Body of pancreas (tissue), 4 donors: Measurements from ENCODE around the gene COL6A1. TPM values are rescaled to one million over a fixed set of nuclear protein-coding genes. Genes with fewer than 3 reads are reported as not detected.

Experiments
- ATAC-seq: fragments of 150-250 bp; one replicate; pipeline ENCODE4 v1.9.1; 2016
- DNase-seq, 4 donors: peaks; one replicate each; pipeline ENCODE4 v3.0.0-alpha.2; 2019
- H3K27ac ChIP-seq, 4 donors: fragments of 200-600 bp; sonication (generic); 1 replicate in 3 of 4; 2 replicates in 1 of 4; pipeline versions ENCODE4 v1.5.1 to v1.6.1; 2016 to 2019; ENCODE audit warnings: mild to moderate bottlenecking in 1 of 4, mixed read lengths in 1 of 4, moderate library complexity in 1 of 4
- H3K27me3 ChIP-seq, 2 donors: fragments of 200-600 bp; sonication (generic); one replicate each; pipeline ENCODE4 v1.6.0; 2016; ENCODE audit warnings: mild to moderate bottlenecking in 1 of 2
- H3K36me3 ChIP-seq, 2 donors: fragments of 200-600 bp; sonication (generic); replicated peaks in 1 of 2; 2 replicates each; pipeline ENCODE4 v1.5.1; 2016; ENCODE audit warnings: low read depth in 2 of 2; ENCODE audit not compliant: insufficient read depth in 1 of 2
- H3K4me1 ChIP-seq: fragments of 200-600 bp; sonication (generic); one replicate; pipeline ENCODE4 v1.6.0; 2016
- H3K4me3 ChIP-seq, 2 donors: fragments of 200-600 bp; sonication (generic); 1 replicate in 1 of 2; 2 replicates in 1 of 2; pipeline ENCODE4 v1.5.1; 2016 to 2019
- H3K9me3 ChIP-seq, 3 donors: fragments of 200-600 bp; sonication (generic); 1 replicate in 2 of 3; 2 replicates in 1 of 3; pipeline ENCODE4 v1.5.1; 2016
- CTCF ChIP-seq, 7 experiments: fragments of 450-650 bp in 4 of 7; fragments of 200-600 bp in 3 of 7; sonication (generic) in 3 of 7; IDR thresholded peaks; one replicate each; pipeline ENCODE4 v1.5.1; 2016 to 2019; ENCODE audit warnings: antibody characterized with exemption in 7 of 7
- POLR2A ChIP-seq, 3 donors: fragments of 450-650 bp; IDR thresholded peaks; one replicate each; pipeline ENCODE4 v1.6.1; 2016; ENCODE audit warnings: antibody characterized with exemption in 3 of 3, mild to moderate bottlenecking in 2 of 3
- WGBS, 2 donors: methylation state at CpG; one replicate each; pipeline ENCODE4 v1.1.5; 2017; 5-methylcytosine and 5-hydroxymethylcytosine counted together
- intact Hi-C: fragments of 100-400 bp; cut with DNase I; formaldehyde crosslinking; loops from one replicate; pipeline ENCODE4 v1.15.1; 2023
- total RNA-seq, 2 donors: library from RNA; depleted of rRNA; stranded (reverse); fragments of >200 nt; gene quantifications; one replicate each; pipeline ENCODE4 v1.1.0, GENCODE V29; 2016

The COL6A1 gene
- total RNA-seq, 2 donors from 2014 or later: 112 to 314 TPM

- DNase-seq (no peak), ATAC-seq (no peak)
- H3K27me3 ChIP-seq: no peaks in the 10 kb centered on the region
- intact Hi-C loops: no loop called here
- no peak for TF ChIP-seq CTCF (IDR thresholded peaks at IDR 0.05)
- no peak for TF ChIP-seq POLR2A (IDR thresholded peaks at IDR 0.05)
- H3K4me3 ChIP-seq: no peak overlapping the region
- no peaks in the 10 kb centered on the region for H3K9me3 ChIP-seq
- H3K4me1 ChIP-seq: no peaks in the 10 kb centered on the region
- no peaks in the 10 kb centered on the region for H3K36me3 ChIP-seq
- WGBS, 2 donors: 85 to 86% methylated on average over 7 to 15 of the region's 15 CpGs
- no peak overlapping the region for H3K27ac ChIP-seq
Measured at GRCh38 chr21:45939521-45940045, 42.0 kb upstream of the COL6A1 start.

GRCh38 chr21:45940091-45940490 is 41.5 kb upstream of the COL6A1 start:
- H3K9me3 ChIP-seq: no peaks in the 10 kb centered on the region
- ATAC-seq (no peak), DNase-seq (no peak)
- H3K27me3 ChIP-seq: no peaks in the 10 kb centered on the region
- H3K36me3 ChIP-seq: no peaks in the 10 kb centered on the region
- WGBS, 2 donors: 88% methylated on average over 19 of the region's 20 CpGs; no CpG with 5 or more reads in 1 of the 2 donors
- TF ChIP-seq CTCF (IDR thresholded peaks at IDR 0.05) (no peak), POLR2A (IDR thresholded peaks at IDR 0.05) (no peak)
- no peak overlapping the region for H3K27ac ChIP-seq
- intact Hi-C loops: no loop called here
- H3K4me1 ChIP-seq: no peaks in the 10 kb centered on the region
- H3K4me3 ChIP-seq: no peak overlapping the region

- Histone ChIP-seq H3K4me1 (no peaks in the 10 kb centered on the region), H3K4me3 (no peak overlapping the region), H3K27ac (no peak overlapping the region), H3K27me3 (no peaks in the 10 kb centered on the region), H3K36me3 (no peaks in the 10 kb centered on the region), H3K9me3 (no peaks in the 10 kb centered on the region)
- DNase-seq: no peak
- TF ChIP-seq POLR2A (IDR thresholded peaks at IDR 0.05): no peak
- no peak for TF ChIP-seq CTCF (IDR thresholded peaks at IDR 0.05)
- intact Hi-C loops: no loop called here
- no peak for ATAC-seq
- 85 to 100% methylated on average over 1 to 21 of the region's 23 CpGs for WGBS, 2 donors
Measured at GRCh38 chr21:45940621-45941337, 40.8 kb upstream of the COL6A1 start.

GRCh38 chr21:45941338-45941710 is 40.2 kb upstream of the COL6A1 start:
- H3K4me3 ChIP-seq: no peak overlapping the region
- no peaks in the 10 kb centered on the region for H3K36me3 ChIP-seq
- intact Hi-C loops: no loop called here
- H3K27me3 ChIP-seq: no peaks in the 10 kb centered on the region
- no peaks in the 10 kb centered on the region for H3K4me1 ChIP-seq
- no peak for TF ChIP-seq CTCF (IDR thresholded peaks at IDR 0.05)
- TF ChIP-seq POLR2A (IDR thresholded peaks at IDR 0.05): no peak
- ATAC-seq: no peak
- no peak overlapping the region for H3K27ac ChIP-seq
- H3K9me3 ChIP-seq: no peaks in the 10 kb centered on the region
- DNase-seq: no peak
- WGBS, 2 donors: 79 to 80% methylated on average over 13 to 14 of the region's 14 CpGs
